ENCODE results near the gene NRL. TPM values are rescaled to one million over a fixed set of nuclear protein-coding genes. Genes with fewer than 3 reads are reported as not detected.

The NRL gene
- total and polyA plus RNA-seq, 9 of the 15 experiments (the other 6 are each of a cell fraction or from before 2014, with no cell fraction given) = 0.07 to 2.7 (median 1.4) TPM; not detected in 1

DNA sequence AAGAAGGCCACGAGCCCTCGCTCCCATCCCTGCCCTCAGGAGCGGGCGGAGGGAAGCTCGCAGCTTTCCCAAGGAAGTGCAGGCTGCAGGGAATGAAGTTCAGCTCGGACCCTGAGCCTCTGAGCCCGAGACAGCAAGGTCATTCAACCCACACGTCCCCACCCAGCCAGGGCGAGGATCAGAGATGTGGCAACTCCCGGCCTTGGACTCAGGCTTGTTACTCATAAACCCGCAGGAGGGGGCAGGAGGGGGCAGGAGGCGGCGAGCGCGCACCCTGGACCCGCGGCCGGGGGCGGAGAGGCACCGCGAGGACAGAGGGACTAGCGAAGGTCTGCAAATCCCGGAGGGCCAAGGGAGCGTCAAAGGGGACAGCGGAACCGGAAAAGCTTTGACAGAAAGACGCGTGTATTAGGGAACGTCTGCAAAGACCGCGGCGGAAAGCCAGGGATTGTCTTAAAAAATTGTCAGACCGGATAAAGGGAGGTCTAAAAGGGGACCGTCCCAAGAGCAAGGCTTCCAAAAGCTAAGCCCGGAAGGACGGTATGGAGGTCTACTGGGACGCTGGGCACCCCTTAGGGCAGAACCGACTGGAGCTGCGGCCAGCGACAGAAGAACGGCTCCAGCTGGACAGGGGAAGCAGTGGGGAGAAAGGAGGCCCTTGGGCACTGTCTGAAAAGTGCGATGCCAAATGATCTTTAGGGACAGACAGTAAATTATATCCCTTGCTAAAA is 783 bp downstream of the NRL start (continued):
- TF ChIP-seq ZNF232 (CRISPR knock-in tag; IDR thresholded peaks at IDR 0.05) (0 out of 2 replicates have a peak, but pooled peaks have one; percentile 43), GATAD2B (IDR thresholded peaks at IDR 0.05; ENCODE audit: borderline replicate concordance) (no peak), PHF21A (IDR thresholded peaks at IDR 0.05; ENCODE audit: borderline replicate concordance, low read depth) (no peak), SREBF2 (CRISPR knock-in tag; IDR thresholded peaks at IDR 0.05) (no peak), CCNT2 (IDR thresholded peaks at IDR 0.05; ENCODE audit: borderline replicate concordance, extremely low read depth, insufficient read length, low read depth, low read length) (peak; percentile 48), ZNF274 (IDR thresholded peaks at IDR 0.05; ENCODE audit: borderline replicate concordance, low read depth, low read length) (no peak), LCOR (CRISPR knock-in tag; IDR thresholded peaks at IDR 0.05) (peak; percentile 27; the same call in 1 of the 2 replicates), EP300 (IDR thresholded peaks at IDR 0.05; ENCODE audit: low read length) (no peak), ZNF239 (CRISPR knock-in tag; IDR thresholded peaks at IDR 0.05) (peak; percentile 73), ZNF431 (CRISPR knock-in tag; IDR thresholded peaks at IDR 0.05) (no peak), FOSL1 (tag; conservative IDR thresholded peaks at IDR 0.05) (peak; percentile 52), KDM2B (CRISPR knock-in tag; IDR thresholded peaks at IDR 0.05) (0 out of 2 replicates have a peak, but pooled peaks have one; percentile 33), ZFP1 (CRISPR knock-in tag; IDR thresholded peaks at IDR 0.05) (peak; percentile 86), ZNF583 (CRISPR knock-in tag; IDR thresholded peaks at IDR 0.05) (no peak), MAZ (CRISPR knock-in tag; conservative IDR thresholded peaks at IDR 0.05 in 1 of 2, IDR thresholded peaks at IDR 0.05 in 1 of 2) (peak; percentile 74 to 89), DLX4 (CRISPR knock-in tag; IDR thresholded peaks at IDR 0.05) (no peak)
- TF ChIP-seq, protein P1, sequence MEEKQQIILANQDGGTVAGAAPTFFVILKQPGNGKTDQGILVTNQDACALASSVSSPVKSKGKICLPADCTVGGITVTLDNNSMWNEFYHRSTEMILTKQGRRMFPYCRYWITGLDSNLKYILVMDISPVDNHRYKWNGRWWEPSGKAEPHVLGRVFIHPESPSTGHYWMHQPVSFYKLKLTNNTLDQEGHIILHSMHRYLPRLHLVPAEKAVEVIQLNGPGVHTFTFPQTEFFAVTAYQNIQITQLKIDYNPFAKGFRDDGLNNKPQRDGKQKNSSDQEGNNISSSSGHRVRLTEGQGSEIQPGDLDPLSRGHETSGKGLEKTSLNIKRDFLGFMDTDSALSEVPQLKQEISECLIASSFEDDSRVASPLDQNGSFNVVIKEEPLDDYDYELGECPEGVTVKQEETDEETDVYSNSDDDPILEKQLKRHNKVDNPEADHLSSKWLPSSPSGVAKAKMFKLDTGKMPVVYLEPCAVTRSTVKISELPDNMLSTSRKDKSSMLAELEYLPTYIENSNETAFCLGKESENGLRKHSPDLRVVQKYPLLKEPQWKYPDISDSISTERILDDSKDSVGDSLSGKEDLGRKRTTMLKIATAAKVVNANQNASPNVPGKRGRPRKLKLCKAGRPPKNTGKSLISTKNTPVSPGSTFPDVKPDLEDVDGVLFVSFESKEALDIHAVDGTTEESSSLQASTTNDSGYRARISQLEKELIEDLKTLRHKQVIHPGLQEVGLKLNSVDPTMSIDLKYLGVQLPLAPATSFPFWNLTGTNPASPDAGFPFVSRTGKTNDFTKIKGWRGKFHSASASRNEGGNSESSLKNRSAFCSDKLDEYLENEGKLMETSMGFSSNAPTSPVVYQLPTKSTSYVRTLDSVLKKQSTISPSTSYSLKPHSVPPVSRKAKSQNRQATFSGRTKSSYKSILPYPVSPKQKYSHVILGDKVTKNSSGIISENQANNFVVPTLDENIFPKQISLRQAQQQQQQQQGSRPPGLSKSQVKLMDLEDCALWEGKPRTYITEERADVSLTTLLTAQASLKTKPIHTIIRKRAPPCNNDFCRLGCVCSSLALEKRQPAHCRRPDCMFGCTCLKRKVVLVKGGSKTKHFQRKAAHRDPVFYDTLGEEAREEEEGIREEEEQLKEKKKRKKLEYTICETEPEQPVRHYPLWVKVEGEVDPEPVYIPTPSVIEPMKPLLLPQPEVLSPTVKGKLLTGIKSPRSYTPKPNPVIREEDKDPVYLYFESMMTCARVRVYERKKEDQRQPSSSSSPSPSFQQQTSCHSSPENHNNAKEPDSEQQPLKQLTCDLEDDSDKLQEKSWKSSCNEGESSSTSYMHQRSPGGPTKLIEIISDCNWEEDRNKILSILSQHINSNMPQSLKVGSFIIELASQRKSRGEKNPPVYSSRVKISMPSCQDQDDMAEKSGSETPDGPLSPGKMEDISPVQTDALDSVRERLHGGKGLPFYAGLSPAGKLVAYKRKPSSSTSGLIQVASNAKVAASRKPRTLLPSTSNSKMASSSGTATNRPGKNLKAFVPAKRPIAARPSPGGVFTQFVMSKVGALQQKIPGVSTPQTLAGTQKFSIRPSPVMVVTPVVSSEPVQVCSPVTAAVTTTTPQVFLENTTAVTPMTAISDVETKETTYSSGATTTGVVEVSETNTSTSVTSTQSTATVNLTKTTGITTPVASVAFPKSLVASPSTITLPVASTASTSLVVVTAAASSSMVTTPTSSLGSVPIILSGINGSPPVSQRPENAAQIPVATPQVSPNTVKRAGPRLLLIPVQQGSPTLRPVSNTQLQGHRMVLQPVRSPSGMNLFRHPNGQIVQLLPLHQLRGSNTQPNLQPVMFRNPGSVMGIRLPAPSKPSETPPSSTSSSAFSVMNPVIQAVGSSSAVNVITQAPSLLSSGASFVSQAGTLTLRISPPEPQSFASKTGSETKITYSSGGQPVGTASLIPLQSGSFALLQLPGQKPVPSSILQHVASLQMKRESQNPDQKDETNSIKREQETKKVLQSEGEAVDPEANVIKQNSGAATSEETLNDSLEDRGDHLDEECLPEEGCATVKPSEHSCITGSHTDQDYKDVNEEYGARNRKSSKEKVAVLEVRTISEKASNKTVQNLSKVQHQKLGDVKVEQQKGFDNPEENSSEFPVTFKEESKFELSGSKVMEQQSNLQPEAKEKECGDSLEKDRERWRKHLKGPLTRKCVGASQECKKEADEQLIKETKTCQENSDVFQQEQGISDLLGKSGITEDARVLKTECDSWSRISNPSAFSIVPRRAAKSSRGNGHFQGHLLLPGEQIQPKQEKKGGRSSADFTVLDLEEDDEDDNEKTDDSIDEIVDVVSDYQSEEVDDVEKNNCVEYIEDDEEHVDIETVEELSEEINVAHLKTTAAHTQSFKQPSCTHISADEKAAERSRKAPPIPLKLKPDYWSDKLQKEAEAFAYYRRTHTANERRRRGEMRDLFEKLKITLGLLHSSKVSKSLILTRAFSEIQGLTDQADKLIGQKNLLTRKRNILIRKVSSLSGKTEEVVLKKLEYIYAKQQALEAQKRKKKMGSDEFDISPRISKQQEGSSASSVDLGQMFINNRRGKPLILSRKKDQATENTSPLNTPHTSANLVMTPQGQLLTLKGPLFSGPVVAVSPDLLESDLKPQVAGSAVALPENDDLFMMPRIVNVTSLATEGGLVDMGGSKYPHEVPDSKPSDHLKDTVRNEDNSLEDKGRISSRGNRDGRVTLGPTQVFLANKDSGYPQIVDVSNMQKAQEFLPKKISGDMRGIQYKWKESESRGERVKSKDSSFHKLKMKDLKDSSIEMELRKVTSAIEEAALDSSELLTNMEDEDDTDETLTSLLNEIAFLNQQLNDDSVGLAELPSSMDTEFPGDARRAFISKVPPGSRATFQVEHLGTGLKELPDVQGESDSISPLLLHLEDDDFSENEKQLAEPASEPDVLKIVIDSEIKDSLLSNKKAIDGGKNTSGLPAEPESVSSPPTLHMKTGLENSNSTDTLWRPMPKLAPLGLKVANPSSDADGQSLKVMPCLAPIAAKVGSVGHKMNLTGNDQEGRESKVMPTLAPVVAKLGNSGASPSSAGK (IDR thresholded peaks at IDR 0.05) = peak; percentile 48; the same call in 1 of the 2 replicates
